Measurements from ENCODE around the gene SLK. TPM values are rescaled to one million over a fixed set of nuclear protein-coding genes. Genes with fewer than 3 reads are reported as not detected.

Gene SLK
- total RNA-seq, 1 donor from 2014 or later, result 26.7 TPM

GRCh38 chr10:104057717-104058116, 90.8 kb downstream of the SLK start:
- DNase-seq (ENCODE audit: low spot score), result no peak
- H3K9me3 Mint-ChIP-seq, result no peaks in the 10 kb centered on the region
- peaks cover 2% of the 10 kb centered on the region for H3K27me3 Mint-ChIP-seq (ENCODE audit: low read depth)
- H3K4me1 Mint-ChIP-seq (ENCODE audit: low read depth), result no peaks in the 10 kb centered on the region
- intact Hi-C loops (cut with micrococcal nuclease), result no loop called here
- H3K36me3 Mint-ChIP-seq (ENCODE audit: low read depth), result no peaks in the 10 kb centered on the region
- no peak overlapping the region for H3K4me3 Mint-ChIP-seq (ENCODE audit: low read depth)
- H3K27ac Mint-ChIP-seq, result no peak overlapping the region

- no peaks in the 10 kb centered on the region for H3K4me1 Mint-ChIP-seq (ENCODE audit: low read depth)
- no peaks in the 10 kb centered on the region for H3K9me3 Mint-ChIP-seq
- H3K27ac Mint-ChIP-seq, result no peak overlapping the region
- no peak overlapping the region for H3K4me3 Mint-ChIP-seq (ENCODE audit: low read depth)
- peaks cover 7% of the 10 kb centered on the region for H3K27me3 Mint-ChIP-seq (ENCODE audit: low read depth)
- H3K36me3 Mint-ChIP-seq (ENCODE audit: low read depth), result no peaks in the 10 kb centered on the region
- intact Hi-C loops (cut with micrococcal nuclease), result no loop called here
- DNase-seq (ENCODE audit: low spot score), result no peak
These were observed 92.4 kb downstream of the SLK start for GRCh38 chr10:104059364-104059763.

- Mint-ChIP-seq H3K4me1 (ENCODE audit: low read depth) (no peaks in the 10 kb centered on the region), H3K4me3 (ENCODE audit: low read depth) (no peak overlapping the region), H3K27me3 (ENCODE audit: low read depth) (peaks cover 7% of the 10 kb centered on the region), H3K9me3 (no peaks in the 10 kb centered on the region), H3K36me3 (ENCODE audit: low read depth) (no peaks in the 10 kb centered on the region), H3K27ac (no peak overlapping the region)
- intact Hi-C loops (cut with micrococcal nuclease), result no loop called here
- no peak for DNase-seq (ENCODE audit: low spot score)
These were observed 94.3 kb downstream of the SLK start for GRCh38 chr10:104061196-104061595.

- H3K27ac Mint-ChIP-seq, result no peak overlapping the region
These were observed 98.8 kb downstream of the SLK start for GRCh38 chr10:104065748-104066147.

DNA sequence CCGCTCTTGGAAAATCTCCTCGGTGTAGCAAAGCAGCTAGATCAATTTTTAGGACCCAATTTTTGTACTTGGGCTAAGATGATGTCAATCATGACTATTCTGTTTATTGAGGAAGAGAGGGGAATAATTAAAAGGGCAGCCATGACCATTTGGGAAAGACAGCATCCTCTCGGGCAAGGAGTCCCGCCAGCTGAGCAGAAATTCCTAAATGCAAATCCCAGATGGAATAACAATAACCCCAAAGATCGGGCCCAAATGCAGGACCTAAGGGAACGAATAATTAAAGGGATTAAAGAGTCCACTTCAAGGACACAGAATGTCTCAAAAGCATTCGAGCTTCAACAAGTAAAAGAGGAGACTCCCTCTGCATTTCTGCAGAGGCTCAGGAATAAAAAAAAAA, 100.0 kb downstream of the SLK start:
- DNase-seq (ENCODE audit: low spot score), result no peak
- H3K9me3 Mint-ChIP-seq, result no peaks in the 10 kb centered on the region
- H3K4me1 Mint-ChIP-seq (ENCODE audit: low read depth), result no peaks in the 10 kb centered on the region
- H3K36me3 Mint-ChIP-seq (ENCODE audit: low read depth), result no peaks in the 10 kb centered on the region
- intact Hi-C loops (cut with micrococcal nuclease), result no loop called here
- no peak overlapping the region for H3K4me3 Mint-ChIP-seq (ENCODE audit: low read depth)
- peaks cover 23% of the 10 kb centered on the region for H3K27me3 Mint-ChIP-seq (ENCODE audit: low read depth)
- H3K27ac Mint-ChIP-seq, result no peak overlapping the region

More at GRCh38 chr10:104065748-104066147, 98.8 kb downstream of the SLK start:
- no peak overlapping the region for H3K4me3 Mint-ChIP-seq (ENCODE audit: low read depth)
- H3K27me3 Mint-ChIP-seq (ENCODE audit: low read depth), result peaks cover 23% of the 10 kb centered on the region
- H3K9me3 Mint-ChIP-seq, result no peaks in the 10 kb centered on the region
- DNase-seq (ENCODE audit: low spot score), result no peak
- H3K4me1 Mint-ChIP-seq (ENCODE audit: low read depth), result no peaks in the 10 kb centered on the region
- intact Hi-C loops (cut with micrococcal nuclease), result no loop called here
- no peaks in the 10 kb centered on the region for H3K36me3 Mint-ChIP-seq (ENCODE audit: low read depth)

DNA sequence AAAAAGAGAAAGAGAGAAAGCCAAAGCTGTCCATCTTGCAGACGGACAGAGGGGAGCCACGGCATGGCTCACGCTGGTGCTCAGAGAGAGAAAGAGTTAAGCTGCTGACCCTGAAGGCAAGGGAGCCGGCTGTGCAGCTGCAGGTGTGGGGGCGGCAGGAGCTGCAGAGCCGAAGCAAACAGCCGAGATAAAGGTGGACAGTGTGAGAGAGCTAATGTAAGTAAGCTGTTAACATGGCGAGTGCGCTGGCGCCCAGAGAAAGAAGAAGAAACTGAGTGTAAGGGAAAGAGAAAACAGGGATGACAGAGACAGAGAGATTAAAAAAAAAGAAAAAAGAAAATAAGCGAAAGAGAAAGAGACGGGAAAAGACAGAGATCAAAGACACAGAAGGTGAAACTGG, 100.6 kb downstream of the SLK start:
- Mint-ChIP-seq H3K27ac (no peak overlapping the region), H3K27me3 (ENCODE audit: low read depth) (peaks cover 23% of the 10 kb centered on the region), H3K4me3 (ENCODE audit: low read depth) (no peak overlapping the region), H3K4me1 (ENCODE audit: low read depth) (no peaks in the 10 kb centered on the region), H3K9me3 (no peaks in the 10 kb centered on the region), H3K36me3 (ENCODE audit: low read depth) (no peaks in the 10 kb centered on the region)
- no peak for DNase-seq (ENCODE audit: low spot score)
- intact Hi-C loops (cut with micrococcal nuclease), result no loop called here

DNA sequence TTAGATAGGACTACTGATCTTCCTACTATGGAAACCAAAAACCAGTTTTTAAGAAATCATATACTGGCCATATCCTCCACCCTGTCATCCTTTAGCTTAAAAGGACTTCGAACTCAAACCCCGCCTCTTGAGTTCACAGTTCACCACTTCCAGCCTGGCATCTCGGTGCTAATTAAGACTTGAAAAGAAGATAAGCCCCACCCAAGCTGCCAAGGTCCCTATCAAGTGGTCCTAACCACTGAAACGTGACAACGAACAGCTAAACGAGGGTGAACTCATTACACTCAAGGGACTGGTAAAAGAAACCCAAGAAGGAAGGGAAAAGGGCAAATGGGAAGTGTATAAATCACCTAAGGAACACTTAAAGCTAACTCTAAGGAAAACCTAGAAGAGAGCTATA, 102.7 kb downstream of the SLK start:
- Mint-ChIP-seq H3K27ac (no peak overlapping the region), H3K9me3 (no peaks in the 10 kb centered on the region), H3K27me3 (ENCODE audit: low read depth) (peaks cover 18% of the 10 kb centered on the region), H3K4me1 (ENCODE audit: low read depth) (no peaks in the 10 kb centered on the region), H3K4me3 (ENCODE audit: low read depth) (no peak overlapping the region), H3K36me3 (ENCODE audit: low read depth) (no peaks in the 10 kb centered on the region)
- DNase-seq (ENCODE audit: low spot score), result no peak
- intact Hi-C loops (cut with micrococcal nuclease), result no loop called here

DNA sequence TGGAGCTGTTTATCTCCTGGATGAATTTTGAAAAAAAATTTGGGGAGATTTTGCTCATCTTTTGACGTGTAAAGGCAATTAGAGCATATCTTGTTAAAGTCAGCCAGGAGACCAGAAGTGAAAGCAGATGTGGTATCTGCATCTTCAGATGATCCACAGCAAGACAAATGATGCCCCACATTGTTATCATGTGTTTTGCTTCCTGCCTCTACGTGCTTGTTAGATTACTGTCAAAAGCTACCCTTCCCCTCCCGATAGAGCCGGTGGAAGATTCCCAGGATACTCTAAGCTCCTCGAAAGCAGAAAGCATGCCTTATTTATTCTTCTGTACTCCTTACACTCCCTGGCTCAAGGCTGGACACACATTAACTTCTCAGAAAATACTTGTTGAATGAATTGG, 105.8 kb downstream of the SLK start:
- Mint-ChIP-seq H3K27me3 (ENCODE audit: low read depth) (peaks cover 9% of the 10 kb centered on the region), H3K36me3 (ENCODE audit: low read depth) (no peaks in the 10 kb centered on the region), H3K4me3 (ENCODE audit: low read depth) (no peak overlapping the region), H3K4me1 (ENCODE audit: low read depth) (no peaks in the 10 kb centered on the region), H3K9me3 (no peaks in the 10 kb centered on the region), H3K27ac (no peak overlapping the region)
- no peak for DNase-seq (ENCODE audit: low spot score)
- intact Hi-C loops (cut with micrococcal nuclease), result no loop called here

DNA sequence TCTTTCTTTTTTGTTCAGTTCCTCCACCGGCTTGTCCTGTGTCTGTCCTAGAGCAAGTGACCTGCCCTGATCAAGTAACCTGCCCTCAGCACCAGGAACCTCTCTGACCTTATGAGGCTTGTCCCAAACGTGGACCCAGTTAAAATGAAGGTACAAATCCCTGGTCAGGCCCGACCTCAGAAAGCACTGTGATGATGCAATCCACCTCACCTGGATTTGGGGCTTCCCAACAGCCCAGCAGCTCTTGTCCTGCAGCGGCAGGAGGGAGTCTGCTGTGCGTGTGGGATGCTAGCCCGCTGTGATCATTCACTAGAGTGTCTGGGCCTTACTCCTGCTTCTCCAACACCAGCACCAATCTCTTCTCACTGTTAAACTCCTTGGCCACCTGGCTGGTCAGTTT, 107.6 kb downstream of the SLK start:
- Mint-ChIP-seq H3K4me3 (ENCODE audit: low read depth) (no peak overlapping the region), H3K4me1 (ENCODE audit: low read depth) (no peaks in the 10 kb centered on the region), H3K36me3 (ENCODE audit: low read depth) (no peaks in the 10 kb centered on the region), H3K9me3 (no peaks in the 10 kb centered on the region), H3K27ac (no peak overlapping the region), H3K27me3 (ENCODE audit: low read depth) (peaks cover 2% of the 10 kb centered on the region)
- intact Hi-C loops (cut with micrococcal nuclease), result no loop called here
- DNase-seq (ENCODE audit: low spot score), result no peak

DNA sequence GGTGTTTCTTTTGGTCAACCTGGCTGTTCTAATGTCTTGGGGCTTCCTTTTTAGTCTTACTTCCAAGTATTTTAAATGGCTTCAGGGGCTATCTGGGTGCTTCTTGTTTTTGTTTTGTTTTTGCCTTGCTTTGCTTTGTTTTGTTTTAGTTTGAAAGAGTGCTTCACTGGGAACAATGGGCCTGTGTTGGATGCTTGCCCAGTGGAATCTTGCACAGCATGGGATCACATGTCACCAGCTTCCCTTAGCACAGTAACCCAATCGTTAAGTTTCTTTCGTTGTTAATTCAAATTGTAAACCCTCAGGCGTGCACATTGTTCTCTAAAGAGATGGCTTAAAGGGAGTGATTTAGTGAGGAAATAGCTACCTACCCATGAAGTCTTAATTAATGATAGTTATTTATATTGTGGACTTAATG, 109.8 kb downstream of the SLK start:
- intact Hi-C loops (cut with micrococcal nuclease), result no loop called here
- H3K4me1 Mint-ChIP-seq (ENCODE audit: low read depth), result no peaks in the 10 kb centered on the region
- H3K36me3 Mint-ChIP-seq (ENCODE audit: low read depth), result no peaks in the 10 kb centered on the region
- no peak overlapping the region for H3K4me3 Mint-ChIP-seq (ENCODE audit: low read depth)
- H3K9me3 Mint-ChIP-seq, result no peaks in the 10 kb centered on the region
- no peak for DNase-seq (ENCODE audit: low spot score)
- H3K27ac Mint-ChIP-seq, result no peak overlapping the region
- peaks cover 5% of the 10 kb centered on the region for H3K27me3 Mint-ChIP-seq (ENCODE audit: low read depth)

- Mint-ChIP-seq H3K27me3 (ENCODE audit: low read depth) (peaks cover 5% of the 10 kb centered on the region), H3K36me3 (ENCODE audit: low read depth) (no peaks in the 10 kb centered on the region), H3K4me3 (ENCODE audit: low read depth) (no peak overlapping the region)
These were observed 110.3 kb downstream of the SLK start for GRCh38 chr10:104077247-104077646.

GRCh38 chr10:104077663-104078151, 110.8 kb downstream of the SLK start:
- no peak for DNase-seq (ENCODE audit: low spot score)
- H3K27ac Mint-ChIP-seq, result no peak overlapping the region
- intact Hi-C loops (cut with micrococcal nuclease), result no loop called here

More at GRCh38 chr10:104077247-104077646, 110.3 kb downstream of the SLK start:
- DNase-seq (ENCODE audit: low spot score), result no peak
- intact Hi-C loops (cut with micrococcal nuclease), result no loop called here
- no peak overlapping the region for H3K27ac Mint-ChIP-seq
- no peaks in the 10 kb centered on the region for H3K9me3 Mint-ChIP-seq
- no peaks in the 10 kb centered on the region for H3K4me1 Mint-ChIP-seq (ENCODE audit: low read depth)

More at GRCh38 chr10:104077663-104078151, 110.8 kb downstream of the SLK start:
- no peaks in the 10 kb centered on the region for H3K36me3 Mint-ChIP-seq (ENCODE audit: low read depth)
- H3K4me1 Mint-ChIP-seq (ENCODE audit: low read depth), result no peaks in the 10 kb centered on the region
- peaks cover 5% of the 10 kb centered on the region for H3K27me3 Mint-ChIP-seq (ENCODE audit: low read depth)
- H3K4me3 Mint-ChIP-seq (ENCODE audit: low read depth), result no peak overlapping the region
- H3K9me3 Mint-ChIP-seq, result no peaks in the 10 kb centered on the region

Measured in activated T-helper 2 cell treated with anti-CD3 and anti-CD28 coated beads, Interferon-gamma antibody, Interleukin-2, Interleukin-4, amounts not matched to agents 10 μg/mL and 5 μg/mL and 100 μg/mL, durations not matched to agents 14 hours and 24 hours and 36 hours (primary cell).